Measurements from ENCODE around the gene BCO2. TPM values are rescaled to one million over a fixed set of nuclear protein-coding genes. Genes with fewer than 3 reads are reported as not detected.

Gene BCO2
- total RNA-seq, 1 donor from 2014 or later: 3.6 TPM

- no peaks in the 10 kb centered on the region for H3K9me3 Mint-ChIP-seq (ENCODE audit: low read depth)
- no peaks in the 10 kb centered on the region for H3K4me1 Mint-ChIP-seq (ENCODE audit: low read depth)
- H3K27me3 Mint-ChIP-seq: no peaks in the 10 kb centered on the region
- H3K36me3 Mint-ChIP-seq (ENCODE audit: insufficient read depth): no peaks in the 10 kb centered on the region
- TF ChIP-seq, protein P1, sequence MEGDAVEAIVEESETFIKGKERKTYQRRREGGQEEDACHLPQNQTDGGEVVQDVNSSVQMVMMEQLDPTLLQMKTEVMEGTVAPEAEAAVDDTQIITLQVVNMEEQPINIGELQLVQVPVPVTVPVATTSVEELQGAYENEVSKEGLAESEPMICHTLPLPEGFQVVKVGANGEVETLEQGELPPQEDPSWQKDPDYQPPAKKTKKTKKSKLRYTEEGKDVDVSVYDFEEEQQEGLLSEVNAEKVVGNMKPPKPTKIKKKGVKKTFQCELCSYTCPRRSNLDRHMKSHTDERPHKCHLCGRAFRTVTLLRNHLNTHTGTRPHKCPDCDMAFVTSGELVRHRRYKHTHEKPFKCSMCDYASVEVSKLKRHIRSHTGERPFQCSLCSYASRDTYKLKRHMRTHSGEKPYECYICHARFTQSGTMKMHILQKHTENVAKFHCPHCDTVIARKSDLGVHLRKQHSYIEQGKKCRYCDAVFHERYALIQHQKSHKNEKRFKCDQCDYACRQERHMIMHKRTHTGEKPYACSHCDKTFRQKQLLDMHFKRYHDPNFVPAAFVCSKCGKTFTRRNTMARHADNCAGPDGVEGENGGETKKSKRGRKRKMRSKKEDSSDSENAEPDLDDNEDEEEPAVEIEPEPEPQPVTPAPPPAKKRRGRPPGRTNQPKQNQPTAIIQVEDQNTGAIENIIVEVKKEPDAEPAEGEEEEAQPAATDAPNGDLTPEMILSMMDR (IDR thresholded peaks at IDR 0.05; ENCODE audit: unreplicated experiment): no peak
- DNase-seq (ENCODE audit: low spot score, unreplicated experiment): no peak
- H3K4me3 Mint-ChIP-seq (ENCODE audit: low read depth): no peak overlapping the region
- H3K27ac Mint-ChIP-seq: no peak overlapping the region
These were observed 42.6 kb upstream of the BCO2 start for GRCh38 chr11:112132737-112133136.

DNA sequence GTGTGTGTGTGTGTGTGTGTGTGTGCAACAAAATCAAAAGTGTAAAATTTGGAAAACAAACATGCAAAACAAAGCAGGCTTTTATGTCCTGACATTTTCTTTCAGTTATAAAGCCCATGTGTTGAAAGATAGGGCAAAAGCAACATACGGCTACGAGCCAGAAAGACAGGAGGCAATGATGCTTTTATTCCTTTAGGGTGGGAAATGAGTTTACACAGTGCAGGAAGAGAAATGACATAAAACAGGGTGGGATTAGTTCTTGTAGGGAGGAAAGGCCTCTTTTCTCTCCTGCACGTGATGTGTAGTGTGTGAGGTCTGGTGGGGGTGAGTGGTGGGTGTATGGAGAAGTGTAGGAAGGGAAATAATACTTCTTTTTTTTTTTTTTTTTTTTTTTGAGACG lies 40.8 kb upstream of the BCO2 start:
- Mint-ChIP-seq H3K27ac (no peak overlapping the region), H3K27me3 (no peaks in the 10 kb centered on the region), H3K4me3 (ENCODE audit: low read depth) (no peak overlapping the region), H3K36me3 (ENCODE audit: insufficient read depth) (no peaks in the 10 kb centered on the region), H3K9me3 (ENCODE audit: low read depth) (no peaks in the 10 kb centered on the region), H3K4me1 (ENCODE audit: low read depth) (no peaks in the 10 kb centered on the region)
- DNase-seq (ENCODE audit: low spot score, unreplicated experiment): no peak
- TF ChIP-seq, protein P1 (IDR thresholded peaks at IDR 0.05; ENCODE audit: unreplicated experiment): no peak

GRCh38 chr11:112143597-112143996 lies 31.7 kb upstream of the BCO2 start:
- H3K36me3 Mint-ChIP-seq (ENCODE audit: insufficient read depth): no peaks in the 10 kb centered on the region
- H3K9me3 Mint-ChIP-seq (ENCODE audit: low read depth): no peaks in the 10 kb centered on the region
- no peaks in the 10 kb centered on the region for H3K27me3 Mint-ChIP-seq
- TF ChIP-seq, protein P1 (IDR thresholded peaks at IDR 0.05; ENCODE audit: unreplicated experiment): no peak
- H3K4me1 Mint-ChIP-seq (ENCODE audit: low read depth): no peaks in the 10 kb centered on the region
- no peak for DNase-seq (ENCODE audit: low spot score, unreplicated experiment)
- H3K27ac Mint-ChIP-seq: no peak overlapping the region
- H3K4me3 Mint-ChIP-seq (ENCODE audit: low read depth): no peak overlapping the region

DNA sequence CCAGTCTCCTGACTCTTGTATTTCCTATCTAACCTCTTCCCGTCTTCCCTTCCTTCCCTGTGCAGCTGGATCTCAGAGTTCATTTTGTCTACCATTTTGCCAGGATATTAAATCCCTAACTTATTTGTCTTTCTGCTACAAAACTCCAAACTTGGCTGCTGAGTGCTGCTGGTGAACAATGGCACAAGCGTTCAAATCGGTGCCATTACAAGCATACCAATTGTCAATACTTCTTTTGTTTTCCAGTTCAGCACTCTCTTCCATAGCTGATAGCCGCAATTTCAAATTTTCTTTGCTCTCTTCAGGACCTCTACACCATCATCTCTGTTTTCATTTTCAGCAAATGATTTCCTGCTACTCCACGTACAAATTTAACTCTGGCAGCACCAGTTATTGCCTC lies 24.8 kb upstream of the BCO2 start:
- Mint-ChIP-seq H3K9me3 (ENCODE audit: low read depth) (no peaks in the 10 kb centered on the region), H3K4me3 (ENCODE audit: low read depth) (no peak overlapping the region), H3K27ac (no peak overlapping the region), H3K4me1 (ENCODE audit: low read depth) (no peaks in the 10 kb centered on the region), H3K27me3 (no peaks in the 10 kb centered on the region), H3K36me3 (ENCODE audit: insufficient read depth) (no peaks in the 10 kb centered on the region)
- no peak for DNase-seq (ENCODE audit: low spot score, unreplicated experiment)
- TF ChIP-seq, protein P1 (IDR thresholded peaks at IDR 0.05; ENCODE audit: unreplicated experiment): no peak

DNA sequence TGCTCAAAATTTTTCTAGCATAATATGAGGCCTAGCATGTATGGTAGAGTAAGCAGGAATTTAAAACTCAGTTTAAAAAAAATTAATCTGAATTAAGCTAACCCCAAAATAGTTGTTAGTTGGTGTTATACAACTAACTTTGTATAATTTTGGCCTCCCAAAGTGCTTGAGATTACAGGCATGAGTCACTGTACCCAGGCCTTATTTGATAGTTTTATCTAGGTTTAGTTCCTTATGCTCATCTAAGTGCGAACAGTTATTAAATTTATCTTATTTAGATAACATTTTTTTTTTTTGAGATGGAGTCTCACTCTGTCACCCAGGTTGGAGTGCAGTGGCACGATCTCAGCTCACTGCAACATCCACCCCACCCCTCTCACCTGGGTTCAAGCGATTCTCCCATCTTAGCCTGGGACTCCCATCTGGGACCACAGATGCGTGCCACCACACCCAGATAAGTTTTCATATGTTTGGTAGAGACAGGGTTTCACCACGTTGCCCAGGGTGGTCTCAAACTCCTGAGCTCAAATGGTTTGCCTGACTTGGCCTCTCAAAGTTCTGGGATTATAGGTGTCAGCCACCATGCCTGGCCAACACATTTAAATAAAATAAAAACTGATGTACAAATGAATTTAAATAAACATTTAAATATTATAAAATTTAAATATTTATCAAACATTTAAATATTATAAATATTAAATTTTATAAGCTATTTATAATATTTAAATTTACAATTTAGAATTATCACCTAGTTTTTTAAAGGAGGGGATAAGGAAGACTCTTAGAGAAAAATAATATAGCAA lies 19.0 kb upstream of the BCO2 start:
- Mint-ChIP-seq H3K27ac (no peak overlapping the region), H3K36me3 (ENCODE audit: insufficient read depth) (no peaks in the 10 kb centered on the region), H3K9me3 (ENCODE audit: low read depth) (no peaks in the 10 kb centered on the region)

More for the DNA sequence above, 19.0 kb upstream of the BCO2 start:
- TF ChIP-seq, protein P1 (IDR thresholded peaks at IDR 0.05; ENCODE audit: unreplicated experiment): no peak
- Mint-ChIP-seq H3K4me3 (ENCODE audit: low read depth) (no peak overlapping the region), H3K4me1 (ENCODE audit: low read depth) (peaks cover 6% of the 10 kb centered on the region), H3K27me3 (no peaks in the 10 kb centered on the region)
- DNase-seq (ENCODE audit: low spot score, unreplicated experiment): no peak
